WI38 (cell line): ENCODE measurements around the gene AP2M1.

Experiments used
- H3K4me3 ChIP-seq: 2 replicates; pipeline ENCODE4 v1.5.1; 2011; ENCODE audit warnings: low read depth, mild to moderate bottlenecking, control low read depth, low read length
- TF ChIP-seq, protein P1 (sequence below): IDR thresholded peaks from 2 replicates; pipeline ENCODE4 v1.5.1; 2012; ENCODE audit warnings: low read depth, mild to moderate bottlenecking, control low read depth, low read length

AP2M1 gene

DNA sequence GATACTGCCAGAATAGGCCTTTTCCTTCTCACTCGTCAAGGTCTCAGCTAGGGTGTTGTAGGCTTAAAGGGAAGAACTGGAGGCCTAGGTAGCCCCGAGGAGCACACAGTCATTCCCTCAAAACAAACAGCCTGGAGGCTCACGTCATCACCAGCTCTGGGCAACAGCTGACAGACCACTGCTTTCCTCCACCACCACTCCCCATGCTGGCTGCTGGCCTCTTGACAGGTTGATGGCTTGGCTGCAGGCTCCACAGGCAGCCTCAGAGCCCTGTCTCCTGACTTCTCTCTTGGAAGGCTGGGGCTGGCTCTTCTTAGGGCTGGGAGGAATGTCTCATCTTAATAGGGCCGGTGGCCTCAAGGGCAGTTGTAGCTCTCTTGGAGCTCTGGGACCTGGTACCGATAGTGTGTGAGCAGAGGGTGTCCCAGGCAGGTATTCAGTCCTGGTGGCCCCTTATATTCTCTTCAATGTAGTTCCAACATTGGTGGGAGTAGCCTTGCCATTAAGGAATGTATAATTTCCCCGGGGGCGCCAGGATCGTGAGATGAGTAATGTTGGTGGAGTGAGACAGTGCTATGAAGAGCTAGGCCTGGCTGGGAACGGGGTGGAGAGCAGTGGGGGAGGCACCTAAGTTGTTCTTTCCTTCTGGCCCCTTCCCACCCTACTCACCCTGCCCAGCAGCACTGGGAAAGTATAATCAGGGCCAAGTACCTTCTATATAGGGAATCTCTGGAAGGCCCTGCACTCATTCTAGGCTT lies 6.1 kb upstream of the AP2M1 start:
- TF ChIP-seq, protein P1, sequence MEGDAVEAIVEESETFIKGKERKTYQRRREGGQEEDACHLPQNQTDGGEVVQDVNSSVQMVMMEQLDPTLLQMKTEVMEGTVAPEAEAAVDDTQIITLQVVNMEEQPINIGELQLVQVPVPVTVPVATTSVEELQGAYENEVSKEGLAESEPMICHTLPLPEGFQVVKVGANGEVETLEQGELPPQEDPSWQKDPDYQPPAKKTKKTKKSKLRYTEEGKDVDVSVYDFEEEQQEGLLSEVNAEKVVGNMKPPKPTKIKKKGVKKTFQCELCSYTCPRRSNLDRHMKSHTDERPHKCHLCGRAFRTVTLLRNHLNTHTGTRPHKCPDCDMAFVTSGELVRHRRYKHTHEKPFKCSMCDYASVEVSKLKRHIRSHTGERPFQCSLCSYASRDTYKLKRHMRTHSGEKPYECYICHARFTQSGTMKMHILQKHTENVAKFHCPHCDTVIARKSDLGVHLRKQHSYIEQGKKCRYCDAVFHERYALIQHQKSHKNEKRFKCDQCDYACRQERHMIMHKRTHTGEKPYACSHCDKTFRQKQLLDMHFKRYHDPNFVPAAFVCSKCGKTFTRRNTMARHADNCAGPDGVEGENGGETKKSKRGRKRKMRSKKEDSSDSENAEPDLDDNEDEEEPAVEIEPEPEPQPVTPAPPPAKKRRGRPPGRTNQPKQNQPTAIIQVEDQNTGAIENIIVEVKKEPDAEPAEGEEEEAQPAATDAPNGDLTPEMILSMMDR: no peak
- no peak overlapping the region for H3K4me3 ChIP-seq

DNA sequence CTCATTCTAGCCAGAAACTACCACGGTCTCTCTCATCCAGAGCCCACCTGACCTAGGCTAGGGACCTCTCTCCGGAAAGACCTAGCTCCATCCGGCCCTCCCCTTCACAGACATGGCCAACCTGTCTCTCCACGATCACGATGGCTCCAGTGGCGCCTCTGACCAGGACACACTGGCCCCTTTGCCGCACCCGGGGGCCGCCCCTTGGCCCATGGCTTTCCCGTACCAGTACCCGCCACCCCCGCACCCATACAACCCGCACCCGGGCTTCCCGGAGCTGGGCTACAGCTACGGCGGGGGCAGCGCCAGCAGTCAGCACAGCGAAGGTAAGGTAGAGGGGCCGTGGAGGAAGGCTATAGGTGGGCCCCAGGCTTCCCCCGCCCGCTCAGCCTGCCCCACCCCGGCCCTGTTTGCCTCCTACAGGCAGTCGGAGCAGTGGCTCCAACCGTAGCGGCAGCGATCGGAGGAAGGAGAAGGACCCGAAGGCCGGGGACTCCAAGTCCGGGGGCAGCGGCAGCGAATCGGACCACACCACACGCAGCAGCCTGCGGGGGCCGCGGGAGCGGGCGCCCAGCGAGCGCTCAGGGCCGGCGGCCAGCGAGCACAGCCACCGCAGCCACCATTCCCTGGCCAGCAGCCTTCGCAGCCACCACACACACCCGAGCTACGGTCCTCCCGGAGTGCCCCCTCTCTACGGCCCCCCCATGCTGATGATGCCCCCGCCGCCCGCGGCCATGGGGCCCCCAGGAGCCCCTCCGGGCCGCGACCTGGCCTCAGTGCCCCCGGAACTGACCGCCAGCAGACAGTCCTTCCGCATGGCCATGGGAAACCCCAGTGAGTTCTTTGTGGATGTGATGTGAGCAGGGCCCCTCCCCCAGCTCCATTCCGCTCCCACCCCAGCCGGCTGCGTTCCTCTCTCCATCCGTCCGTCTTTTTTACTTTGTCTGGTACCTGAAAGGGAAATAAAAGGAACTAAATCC lies 4.5 kb upstream of the AP2M1 start:
- no peak overlapping the region for H3K4me3 ChIP-seq
- TF ChIP-seq, protein P1: no peak

DNA sequence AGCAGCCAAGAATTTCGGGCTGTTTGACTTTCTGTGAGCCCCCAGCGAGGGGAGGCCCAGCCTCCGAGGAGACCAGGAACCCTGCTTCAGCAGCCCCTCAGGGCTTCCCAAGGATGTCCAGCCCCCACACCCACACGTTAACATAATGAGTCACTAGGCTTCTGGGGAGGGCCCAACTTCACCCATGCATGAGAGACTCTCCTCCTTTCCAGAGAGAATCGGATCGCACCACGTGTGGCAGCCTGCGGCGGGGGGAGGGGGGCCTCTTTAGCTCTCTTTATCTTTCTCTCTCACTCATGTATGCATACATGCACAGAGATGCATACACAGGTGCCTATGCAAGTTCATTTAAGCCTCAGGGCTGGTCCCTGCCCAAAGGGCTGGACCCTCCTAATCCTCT lies 3.1 kb upstream of the AP2M1 start:
- no peak overlapping the region for H3K4me3 ChIP-seq

DNA sequence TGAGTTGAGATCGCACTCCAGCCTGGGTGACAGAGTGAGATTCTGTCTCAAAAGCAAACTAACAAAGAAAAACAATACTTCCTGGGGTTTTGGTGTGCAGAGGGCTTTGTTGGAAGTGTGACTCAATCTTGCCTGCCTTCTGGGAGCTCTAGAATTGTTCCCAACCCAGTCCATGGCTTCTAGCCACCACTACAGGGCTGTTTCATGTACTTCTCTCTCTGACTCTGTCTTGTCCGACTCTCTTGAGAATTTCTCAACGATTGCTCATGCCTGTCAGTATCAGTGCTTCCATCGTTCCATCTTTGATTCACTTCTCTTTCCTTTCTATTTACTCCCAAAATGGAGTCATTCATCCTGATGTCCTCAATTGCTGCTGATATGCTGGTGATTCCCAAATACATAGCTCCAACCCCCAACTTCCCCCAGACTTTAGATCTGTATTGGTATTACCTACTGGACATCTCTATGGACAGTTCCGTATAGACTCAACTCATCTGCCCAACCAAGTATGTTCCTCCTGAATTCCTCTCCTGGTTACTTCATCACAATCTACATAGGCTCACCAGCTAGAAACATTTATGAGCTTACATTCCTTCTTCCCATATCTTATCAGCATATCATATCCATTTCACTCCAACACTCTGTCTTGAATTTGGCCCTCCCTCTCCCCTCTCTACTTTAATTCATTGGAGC lies 1.8 kb upstream of the AP2M1 start:
- H3K4me3 ChIP-seq: no peak overlapping the region
- TF ChIP-seq, protein P1: no peak

More for the DNA sequence above, 3.1 kb upstream of the AP2M1 start:
- TF ChIP-seq, protein P1: no peak

DNA sequence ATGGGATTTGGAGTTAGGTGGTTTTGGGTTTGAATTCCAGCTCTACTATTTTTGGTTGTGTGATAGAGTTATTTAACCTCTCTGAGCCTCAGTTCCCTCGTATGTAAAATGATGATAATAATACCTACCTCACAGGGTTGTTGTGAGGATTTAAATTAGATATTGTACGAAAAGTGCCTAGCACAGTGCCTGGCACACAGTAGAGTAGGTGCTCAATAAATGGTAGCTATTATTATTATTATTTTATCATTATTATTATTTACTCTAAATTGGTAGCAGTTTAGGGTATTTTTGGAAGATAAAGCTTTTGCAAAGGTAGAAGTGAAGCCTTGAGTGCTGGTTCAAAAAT lies 1.3 kb upstream of the AP2M1 start:
- no peak overlapping the region for H3K4me3 ChIP-seq
- TF ChIP-seq, protein P1: no peak

DNA sequence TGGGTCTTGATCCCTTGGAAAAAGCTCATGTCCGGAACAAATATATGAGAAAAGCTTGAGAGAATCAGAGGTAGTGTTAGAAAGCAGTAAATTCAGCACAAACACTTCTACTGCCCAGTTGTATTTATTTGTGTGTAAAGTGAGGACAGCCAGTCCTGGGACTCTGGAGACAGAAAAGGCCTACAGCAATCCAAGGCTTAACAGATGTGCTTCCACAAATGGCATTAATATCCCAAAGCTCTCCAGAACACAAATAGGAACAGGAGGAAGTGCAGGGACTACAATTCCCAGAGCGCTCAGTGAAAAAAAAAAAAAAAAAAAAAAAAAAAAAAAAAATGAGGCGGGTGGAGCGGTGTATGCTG lies 390 bp upstream of the AP2M1 start:
- TF ChIP-seq, protein P1: no peak
- no peak overlapping the region for H3K4me3 ChIP-seq
